BLaER1 treated with 17β-estradiol and CSF1 and Interleukin-3, amounts not matched to agents 10 nM and 100 nM (cell line): ENCODE results near the gene TK2.
A peak's percentile ranks its signal among the peaks of the same experiment; 100 is the strongest.

ENCODE experiments used
- H3K27ac ChIP-seq, 11 experiments: shearing (Covaris generic); formaldehyde crosslinking; 2 replicates each; pipeline ENCODE4 v1.8.1; 2022
- H3K27me3 ChIP-seq, 11 experiments: shearing (Covaris generic); formaldehyde crosslinking; 2 replicates each; pipeline ENCODE4 v1.8.1; 2022
- H3K36me3 ChIP-seq, 11 experiments: shearing (Covaris generic); formaldehyde crosslinking; 2 replicates each; pipeline ENCODE4 v1.8.1; 2022
- H3K4me1 ChIP-seq, 10 experiments: shearing (Covaris generic); formaldehyde crosslinking; 2 replicates each; pipeline ENCODE4 v1.8.1; 2022
- H3K4me2 ChIP-seq, 11 experiments: shearing (Covaris generic); formaldehyde crosslinking; 2 replicates each; pipeline ENCODE4 v1.8.1; 2022
- H3K4me3 ChIP-seq, 10 experiments: shearing (Covaris generic); formaldehyde crosslinking; 2 replicates each; pipeline ENCODE4 v1.8.1; 2022
- H3K9ac ChIP-seq, 11 experiments: shearing (Covaris generic); formaldehyde crosslinking; 2 replicates each; pipeline ENCODE4 v1.8.1; 2022
- H3K9me3 ChIP-seq, 11 experiments: shearing (Covaris generic); formaldehyde crosslinking; replicated peaks in 1 of 11; 2 replicates each; pipeline ENCODE4 v1.8.1; 2022
- H4K20me1 ChIP-seq, 11 experiments: shearing (Covaris generic); formaldehyde crosslinking; 2 replicates each; pipeline ENCODE4 v1.8.1; 2022
- Cebpa-rat ChIP-seq, 11 experiments: shearing (Covaris generic); IDR thresholded peaks; 2 replicates each; pipeline ENCODE4 v1.8.1; 2022

Gene TK2

DNA sequence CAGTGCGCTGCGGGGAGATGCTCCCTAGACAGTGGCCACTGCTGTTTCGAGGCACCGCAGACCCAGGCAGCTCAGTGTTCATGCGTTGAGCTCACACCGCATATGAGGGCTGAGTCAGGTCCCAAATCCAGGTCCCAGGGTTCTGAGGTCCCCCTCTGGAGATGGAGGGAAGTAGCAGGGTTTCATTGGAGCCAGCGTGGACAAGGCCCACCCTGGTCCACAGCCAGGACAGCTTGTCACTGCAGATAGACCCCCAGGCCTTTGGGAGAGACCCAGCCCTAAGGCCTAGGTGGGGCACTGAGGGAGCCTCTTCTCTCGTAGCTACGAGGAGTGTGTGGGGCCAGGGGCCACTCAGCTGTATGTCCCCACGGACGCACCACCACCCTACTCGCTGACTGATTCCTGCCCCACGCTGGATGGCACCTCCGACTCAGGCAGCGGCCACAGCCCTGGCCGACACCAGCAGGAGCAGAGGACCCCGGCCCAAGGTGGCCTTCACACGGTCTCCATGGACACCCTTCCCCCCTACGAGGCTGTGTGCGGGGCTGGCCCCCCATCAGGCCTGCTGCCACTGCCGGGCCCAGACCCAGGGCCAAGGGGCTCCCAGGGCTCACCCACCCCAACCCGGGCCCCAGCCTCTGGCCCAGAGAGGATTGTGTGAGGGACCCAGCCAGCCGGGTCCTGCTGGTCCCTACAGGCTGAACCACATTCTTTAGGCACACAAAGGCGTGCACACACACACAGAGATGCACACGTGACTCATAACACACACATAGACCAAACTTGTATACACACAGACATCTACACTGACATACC, 69.4 kb downstream of the TK2 start:
- H3K9me3 ChIP-seq = no peaks in the 10 kb centered on the region
- no peaks in the 10 kb centered on the region for H3K27me3 ChIP-seq
- peak overlapping the region in 8 of 11 experiments; percentile 0 to 68 (median 44); a peak in 12 of 22 replicates for H3K27ac ChIP-seq
- H3K4me2 ChIP-seq = peak overlapping the region; percentile 24 to 81 (median 71); a peak in 20 of 22 replicates
- no peak overlapping the region for H3K4me3 ChIP-seq
- H3K36me3 ChIP-seq = no peaks in the 10 kb centered on the region
- H4K20me1 ChIP-seq = no peaks in the 10 kb centered on the region
- no peak for TF ChIP-seq Cebpa-rat (IDR thresholded peaks at IDR 0.05)
- H3K9ac ChIP-seq = peak overlapping the region in 8 of 11 experiments; percentile 7 to 50 (median 16); a peak in 7 of 22 replicates
- H3K4me1 ChIP-seq = peaks cover 50 to 84% (median 75%) of the 10 kb centered on the region in 10 experiments

DNA sequence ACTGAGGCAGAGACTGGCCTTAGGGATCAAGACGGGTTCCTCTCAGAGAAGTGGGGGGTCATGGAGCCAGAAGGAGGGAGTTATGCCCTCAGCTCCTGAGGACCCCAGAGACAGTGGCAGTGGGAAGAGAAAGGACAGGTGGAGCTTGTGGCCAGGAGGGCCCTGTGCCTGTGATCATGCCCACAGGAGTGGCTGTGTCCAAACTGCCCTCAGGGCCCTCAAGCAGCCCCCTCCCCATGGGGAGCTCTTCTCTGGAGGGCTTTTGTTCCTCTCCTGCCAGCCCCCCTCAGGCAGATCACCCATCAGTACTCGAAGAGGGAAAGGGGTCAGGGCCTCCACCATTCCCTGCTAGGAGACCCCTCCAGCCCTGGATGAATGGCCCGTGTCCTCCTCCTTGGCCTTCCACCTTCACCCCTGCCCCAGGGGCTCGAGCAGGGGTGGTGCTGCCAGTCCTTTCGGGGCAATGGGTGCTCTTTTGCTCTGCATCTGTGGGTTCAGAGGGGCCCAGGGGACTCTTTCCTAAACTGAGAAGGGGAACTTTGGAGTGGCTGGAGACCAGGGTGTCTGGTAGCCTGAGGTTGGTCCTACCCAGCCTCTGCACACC, 70.2 kb downstream of the TK2 start:
- Histone ChIP-seq H3K9me3 (no peaks in the 10 kb centered on the region), H3K4me3 (no peak overlapping the region), H3K36me3 (no peaks in the 10 kb centered on the region), H3K4me2 (peak overlapping the region in 10 of 11 experiments; percentile 24 to 81 (median 72); a peak in 18 of 22 replicates), H4K20me1 (no peaks in the 10 kb centered on the region), H3K4me1 (peaks cover 43 to 84% (median 75%) of the 10 kb centered on the region in 10 experiments), H3K9ac (peak overlapping the region in 8 of 11 experiments; percentile 6 to 50 (median 10); a peak in 5 of 22 replicates), H3K27ac (peak overlapping the region in 6 of 11 experiments; percentile 0 to 68 (median 41); a peak in 9 of 22 replicates), H3K27me3 (no peaks in the 10 kb centered on the region)
- TF ChIP-seq Cebpa-rat (IDR thresholded peaks at IDR 0.05) = no peak

GRCh38 chr16:66478733-66479511, 71.0 kb downstream of the TK2 start:
- H3K9me3 ChIP-seq = no peaks in the 10 kb centered on the region
- H3K4me2 ChIP-seq = peak overlapping the region; percentile 55 to 81 (median 71)
- H3K36me3 ChIP-seq = no peaks in the 10 kb centered on the region
- no peaks in the 10 kb centered on the region for H3K27me3 ChIP-seq
- peaks cover 35 to 82% (median 68%) of the 10 kb centered on the region in 10 experiments for H3K4me1 ChIP-seq
- peak overlapping the region in 8 of 11 experiments; percentile 50 to 69 (median 60); a peak in 16 of 22 replicates for H3K27ac ChIP-seq
- H3K4me3 ChIP-seq = no peak overlapping the region
- H4K20me1 ChIP-seq = no peaks in the 10 kb centered on the region
- peak overlapping the region in 7 of 11 experiments; percentile 5 to 53 (median 41); a peak in 9 of 22 replicates for H3K9ac ChIP-seq
- no peak for TF ChIP-seq Cebpa-rat (IDR thresholded peaks at IDR 0.05)

- peak overlapping the region in 5 of 11 experiments; percentile 3 to 69 (median 59); a peak in 7 of 22 replicates for H3K27ac ChIP-seq
- no peaks in the 10 kb centered on the region for H3K27me3 ChIP-seq
- no peaks in the 10 kb centered on the region for H4K20me1 ChIP-seq
- no peaks in the 10 kb centered on the region for H3K9me3 ChIP-seq
- peaks cover 31 to 73% (median 61%) of the 10 kb centered on the region in 10 experiments for H3K4me1 ChIP-seq
- H3K4me3 ChIP-seq = no peak overlapping the region
- 0 out of 22 replicates have a peak overlapping the region, but pooled peaks of 1 of the 11 experiments have one; percentile 5 for H3K9ac ChIP-seq
- H3K36me3 ChIP-seq = no peaks in the 10 kb centered on the region
- peak overlapping the region in 10 of 11 experiments; percentile 61 to 81 (median 72); a peak in 20 of 22 replicates for H3K4me2 ChIP-seq
- TF ChIP-seq Cebpa-rat (IDR thresholded peaks at IDR 0.05) = no peak
Observed at GRCh38 chr16:66477028-66477515, 72.8 kb downstream of the TK2 start.

GRCh38 chr16:66476328-66477027, 73.4 kb downstream of the TK2 start:
- 0 out of 22 replicates have a peak overlapping the region, but pooled peaks of 1 of the 11 experiments have one; percentile 5 for H3K9ac ChIP-seq
- no peaks in the 10 kb centered on the region for H4K20me1 ChIP-seq
- no peak overlapping the region for H3K4me3 ChIP-seq
- H3K36me3 ChIP-seq = no peaks in the 10 kb centered on the region
- peak overlapping the region in 2 of 11 experiments; percentile 59 to 68; a peak in 4 of 22 replicates for H3K27ac ChIP-seq
- H3K27me3 ChIP-seq = no peaks in the 10 kb centered on the region
- H3K4me2 ChIP-seq = peak overlapping the region in 8 of 11 experiments; percentile 61 to 81 (median 77); a peak in 14 of 22 replicates
- H3K4me1 ChIP-seq = peaks cover 31 to 69% (median 61%) of the 10 kb centered on the region in 10 experiments
- no peaks in the 10 kb centered on the region for H3K9me3 ChIP-seq
- TF ChIP-seq Cebpa-rat (IDR thresholded peaks at IDR 0.05) = no peak

GRCh38 chr16:66475232-66475631, 74.7 kb downstream of the TK2 start:
- Histone ChIP-seq H4K20me1 (no peaks in the 10 kb centered on the region), H3K36me3 (no peaks in the 10 kb centered on the region), H3K27me3 (no peaks in the 10 kb centered on the region), H3K4me1 (peaks cover 20 to 60% (median 51%) of the 10 kb centered on the region in 10 experiments), H3K4me3 (no peak overlapping the region), H3K4me2 (peak overlapping the region in 8 of 11 experiments; percentile 28 to 64 (median 54); a peak in 15 of 22 replicates), H3K9ac (no peak overlapping the region), H3K27ac (no peak overlapping the region), H3K9me3 (no peaks in the 10 kb centered on the region)
- TF ChIP-seq Cebpa-rat (IDR thresholded peaks at IDR 0.05) = no peak

GRCh38 chr16:66474750-66475199, 75.1 kb downstream of the TK2 start:
- Histone ChIP-seq H3K4me3 (no peak overlapping the region), H3K4me2 (peak overlapping the region in 8 of 11 experiments; percentile 28 to 64 (median 54); a peak in 15 of 22 replicates)

More at GRCh38 chr16:66474750-66475199, 75.1 kb downstream of the TK2 start:
- Histone ChIP-seq H3K27me3 (no peaks in the 10 kb centered on the region), H3K9ac (no peak overlapping the region), H3K4me1 (peaks cover 20 to 55% (median 46%) of the 10 kb centered on the region in 10 experiments), H3K9me3 (no peaks in the 10 kb centered on the region), H3K27ac (no peak overlapping the region), H4K20me1 (no peaks in the 10 kb centered on the region), H3K36me3 (no peaks in the 10 kb centered on the region)
- TF ChIP-seq Cebpa-rat (IDR thresholded peaks at IDR 0.05) = no peak
